ENCODE data around the gene ATP6V0E2.
"Not testable (repeated sequence)": the region's sequence is repeated elsewhere in the genome, so short reads cannot be mapped to it uniquely, and the experiment has no call there.

The ATP6V0E2 gene

GRCh38 chr7:149883048-149883438, 9.3 kb downstream of the ATP6V0E2 start:
- DNase-seq (ENCODE audit: insufficient read length), result no peak
- TF ChIP-seq TAF1 (IDR thresholded peaks at IDR 0.05; ENCODE audit: borderline replicate concordance, low read depth, low read length), result no peak
- no peak for TF ChIP-seq POLR2AphosphoS5 (IDR thresholded peaks at IDR 0.05; ENCODE audit: low read depth, low read length)
- no peak for TF ChIP-seq POLR2A (IDR thresholded peaks at IDR 0.05; ENCODE audit: low read depth, low read length)
- FAIRE-seq, result no peak

- TF ChIP-seq POLR2AphosphoS5 (IDR thresholded peaks at IDR 0.05; ENCODE audit: low read depth, low read length) (no peak), TAF1 (IDR thresholded peaks at IDR 0.05; ENCODE audit: borderline replicate concordance, low read depth, low read length) (no peak), POLR2A (IDR thresholded peaks at IDR 0.05; ENCODE audit: low read depth, low read length) (no peak)
- FAIRE-seq (peak; percentile 76), DNase-seq (ENCODE audit: insufficient read length) (peak; percentile 32)
Measured at GRCh38 chr7:149883452-149883861, 9.7 kb downstream of the ATP6V0E2 start.

GRCh38 chr7:149884016-149884415, 10.2 kb downstream of the ATP6V0E2 start:
- TF ChIP-seq POLR2AphosphoS5 (IDR thresholded peaks at IDR 0.05; ENCODE audit: low read depth, low read length), result no peak
- TF ChIP-seq TAF1 (IDR thresholded peaks at IDR 0.05; ENCODE audit: borderline replicate concordance, low read depth, low read length), result no peak
- TF ChIP-seq POLR2A (IDR thresholded peaks at IDR 0.05; ENCODE audit: low read depth, low read length), result no peak
- no peak for DNase-seq (ENCODE audit: insufficient read length)
- FAIRE-seq, result no peak

- TF ChIP-seq TAF1 (IDR thresholded peaks at IDR 0.05; ENCODE audit: borderline replicate concordance, low read depth, low read length) (no peak), POLR2AphosphoS5 (IDR thresholded peaks at IDR 0.05; ENCODE audit: low read depth, low read length) (no peak), POLR2A (IDR thresholded peaks at IDR 0.05; ENCODE audit: low read depth, low read length) (no peak)
- DNase-seq (ENCODE audit: insufficient read length), result no peak
- no peak for FAIRE-seq
Measured at GRCh38 chr7:149884541-149884940, 10.8 kb downstream of the ATP6V0E2 start.

DNA sequence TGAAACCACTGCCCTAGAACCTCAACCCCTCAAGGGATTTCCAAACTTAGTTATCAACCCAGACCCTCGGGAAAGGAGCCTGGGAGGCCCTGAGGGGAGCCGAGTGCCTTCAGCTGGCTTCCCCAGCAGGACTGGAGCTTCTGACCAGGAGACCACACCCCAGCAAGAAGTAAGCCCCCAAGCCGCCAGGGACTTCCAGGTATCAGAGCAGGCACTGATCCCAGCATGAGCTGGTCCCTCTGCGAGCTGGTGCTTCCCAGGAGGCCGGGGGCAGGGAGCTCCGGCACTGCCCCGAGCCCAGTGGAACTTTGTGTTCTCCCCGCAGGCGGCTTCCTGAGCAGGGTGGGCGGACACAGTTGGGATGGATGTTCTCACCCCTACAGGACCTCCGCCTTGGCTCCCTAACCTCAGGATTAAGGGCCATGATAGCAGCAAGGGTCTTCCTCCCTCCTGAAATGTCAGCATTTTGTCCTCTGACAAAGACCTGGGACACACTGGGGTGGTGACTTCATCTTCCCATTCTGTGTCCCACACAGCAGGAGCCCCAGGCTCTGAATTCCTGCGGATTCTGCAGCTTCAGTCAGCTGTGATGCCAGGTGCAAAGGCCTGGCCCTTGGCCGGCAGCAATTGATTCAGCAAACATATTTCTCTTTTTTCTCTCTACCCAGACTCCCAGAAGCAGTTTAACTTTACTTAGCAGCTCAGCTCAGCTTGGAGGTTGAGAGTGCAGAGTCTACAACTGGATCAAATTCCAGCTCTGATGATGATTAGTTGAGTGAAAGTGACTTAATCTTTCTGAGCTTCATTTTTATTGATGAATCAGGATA, 11.6 kb downstream of the ATP6V0E2 start:
- DNase-seq (ENCODE audit: insufficient read length) (no peak), FAIRE-seq (no peak)
- TF ChIP-seq TAF1 (IDR thresholded peaks at IDR 0.05; ENCODE audit: borderline replicate concordance, low read depth, low read length) (no peak), POLR2A (IDR thresholded peaks at IDR 0.05; ENCODE audit: low read depth, low read length) (no peak), POLR2AphosphoS5 (IDR thresholded peaks at IDR 0.05; ENCODE audit: low read depth, low read length) (no peak)

DNA sequence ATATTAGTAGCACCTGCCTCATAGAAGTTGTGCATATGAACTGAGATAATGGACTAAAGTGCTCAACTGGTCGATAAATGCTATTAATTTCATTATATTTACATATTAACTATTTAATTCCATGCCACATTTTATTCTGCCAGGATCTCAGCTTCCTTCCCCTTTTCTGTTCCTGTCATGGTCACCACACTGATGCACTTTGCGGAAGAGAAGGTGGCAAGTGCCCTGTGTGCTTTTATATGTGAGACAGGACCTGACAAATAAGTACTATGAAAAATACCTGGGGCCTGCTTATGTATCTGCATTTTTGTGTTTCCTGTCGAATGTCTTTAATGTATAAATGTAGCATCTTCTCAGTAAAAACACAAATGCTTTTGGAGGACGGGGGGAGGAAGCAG, 12.2 kb downstream of the ATP6V0E2 start:
- no peak for FAIRE-seq
- no peak for TF ChIP-seq TAF1 (IDR thresholded peaks at IDR 0.05; ENCODE audit: borderline replicate concordance, low read depth, low read length)
- no peak for TF ChIP-seq POLR2AphosphoS5 (IDR thresholded peaks at IDR 0.05; ENCODE audit: low read depth, low read length)
- no peak for TF ChIP-seq POLR2A (IDR thresholded peaks at IDR 0.05; ENCODE audit: low read depth, low read length)
- no peak for DNase-seq (ENCODE audit: insufficient read length)

- DNase-seq (ENCODE audit: insufficient read length) (no peak), FAIRE-seq (no peak)
- TF ChIP-seq TAF1 (IDR thresholded peaks at IDR 0.05; ENCODE audit: borderline replicate concordance, low read depth, low read length) (no peak), POLR2AphosphoS5 (IDR thresholded peaks at IDR 0.05; ENCODE audit: low read depth, low read length) (no peak), POLR2A (IDR thresholded peaks at IDR 0.05; ENCODE audit: low read depth, low read length) (no peak)
Measured at GRCh38 chr7:149887311-149887710, 13.5 kb downstream of the ATP6V0E2 start.

DNA sequence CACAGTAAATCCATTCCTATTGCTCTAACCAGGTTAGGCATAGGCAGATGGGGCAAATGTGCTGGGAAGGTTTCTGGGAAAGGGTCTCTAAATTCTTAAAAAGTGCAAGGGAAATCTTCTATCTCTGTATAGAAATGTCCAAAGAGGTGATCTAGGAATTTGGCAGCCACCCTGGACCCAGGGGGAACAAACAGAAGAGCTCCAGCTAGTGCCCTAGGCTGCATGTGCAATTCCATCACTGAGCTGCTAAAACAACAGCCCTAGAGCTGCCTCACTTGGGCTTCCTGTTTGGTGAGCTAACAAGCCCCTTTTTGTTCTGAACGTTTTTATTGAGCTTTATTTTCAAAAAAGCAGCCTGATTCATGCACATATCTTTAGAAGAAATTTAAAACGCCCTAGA, 16.9 kb downstream of the ATP6V0E2 start:
- FAIRE-seq; DNase-seq (ENCODE audit: insufficient read length): not testable (repeated sequence)

DNA sequence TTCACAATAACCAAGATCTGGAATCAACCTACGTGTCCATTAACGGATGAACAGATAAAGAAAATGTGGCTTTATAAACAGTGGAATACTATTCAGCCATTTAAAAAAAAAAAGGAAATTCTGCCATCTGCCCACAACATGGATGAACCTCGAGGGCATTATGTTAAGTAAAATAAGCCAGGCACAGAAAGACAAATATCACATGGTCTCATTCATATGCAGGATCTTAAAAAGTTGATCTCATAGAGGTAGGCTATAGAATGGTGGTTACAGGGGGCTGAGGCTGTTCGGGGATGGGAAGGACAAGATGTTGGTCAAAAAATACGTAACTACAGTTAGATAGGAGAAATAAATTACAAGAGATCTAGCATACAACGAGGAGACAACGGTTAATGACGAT, 21.2 kb downstream of the ATP6V0E2 start:
- FAIRE-seq; DNase-seq (ENCODE audit: insufficient read length): not testable (repeated sequence)

DNA sequence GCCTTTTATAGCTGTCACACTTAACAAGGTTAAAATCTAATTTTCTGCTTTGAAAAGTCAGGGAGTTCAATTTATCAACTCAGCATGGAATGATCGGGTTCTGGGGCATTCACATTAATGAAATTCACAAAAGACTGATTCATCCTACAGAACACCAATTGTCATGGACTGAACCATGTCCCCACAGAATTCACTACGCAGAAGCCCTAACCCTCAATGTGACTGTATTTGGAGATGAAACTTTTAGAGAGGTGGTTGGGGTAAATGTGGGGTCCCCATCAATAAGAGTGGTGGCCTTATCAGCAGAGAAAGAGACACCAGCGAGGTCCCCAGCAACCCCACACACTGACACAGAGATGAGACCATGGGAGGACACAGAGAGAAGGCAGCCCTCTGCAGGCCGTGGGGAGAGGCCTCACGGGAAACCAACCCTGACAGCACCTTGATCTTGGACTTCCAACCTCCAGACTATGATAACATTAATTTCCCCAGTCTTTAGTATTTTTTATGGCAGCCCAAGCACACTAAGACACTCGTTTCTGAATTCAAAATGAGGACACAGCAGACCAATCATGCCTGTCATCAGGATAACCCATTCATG, 34.1 kb downstream of the ATP6V0E2 start:
- not testable (repeated sequence) for DNase-seq (ENCODE audit: insufficient read length); FAIRE-seq

DNA sequence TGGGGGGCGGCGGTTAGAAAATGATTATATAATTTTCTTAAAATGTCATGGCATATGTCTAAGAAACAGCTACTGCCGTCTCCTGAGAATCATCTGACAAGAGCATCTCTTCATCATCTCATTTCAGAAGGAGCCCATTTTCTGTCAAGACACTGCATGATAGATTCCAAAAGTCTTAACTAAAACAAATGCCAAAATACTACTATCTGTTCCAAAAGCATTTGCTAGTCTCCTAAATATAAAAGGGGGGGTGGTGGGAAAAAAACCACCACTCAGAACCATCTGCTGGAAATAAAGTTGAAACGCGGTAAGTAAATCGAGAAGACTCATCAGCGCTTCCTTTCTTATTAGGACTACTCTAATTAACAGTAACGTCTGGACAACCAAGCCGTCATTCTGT, 36.5 kb downstream of the ATP6V0E2 start:
- FAIRE-seq; DNase-seq (ENCODE audit: insufficient read length): not testable (repeated sequence)

DNA sequence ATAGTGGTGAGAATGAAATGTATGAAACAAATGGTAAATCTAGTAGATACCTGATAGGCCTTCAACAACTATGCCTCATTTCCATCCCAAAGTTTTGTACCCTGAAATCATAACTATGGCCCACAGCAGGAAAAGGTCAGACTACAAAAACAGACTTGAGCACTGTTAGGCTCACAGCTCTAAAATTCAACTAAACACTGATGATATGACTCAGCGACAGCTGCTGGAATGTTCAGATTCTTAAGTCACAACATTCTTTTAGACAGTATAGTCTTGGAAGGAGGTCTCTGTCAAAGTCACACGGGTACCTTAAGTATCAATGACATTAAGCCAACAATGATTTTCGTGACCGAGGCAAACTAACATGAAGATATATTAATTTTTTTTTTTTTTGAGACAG, 38.4 kb downstream of the ATP6V0E2 start:
- FAIRE-seq; DNase-seq (ENCODE audit: insufficient read length): not testable (repeated sequence)

GRCh38 chr7:149926414-149926813, 52.6 kb downstream of the ATP6V0E2 start:
- FAIRE-seq; DNase-seq (ENCODE audit: insufficient read length): not testable (repeated sequence)
